NCI-H446 (cell line): ENCODE results near the gene ANKS1B.
"Not testable (repeated sequence)": the region's sequence is repeated elsewhere in the genome, so short reads cannot be mapped to it uniquely, and the experiment has no call there.

Experiments used
- DNase-seq, 2 experiments: peaks; one replicate each; lab custom pipeline; 2025; lab: John Stamatoyannopoulos, UW

The ANKS1B gene

GRCh38 chr12:99596762-99597161, 388.0 kb downstream of the ANKS1B start:
- no peak for DNase-seq

- not testable (repeated sequence) for DNase-seq
Observed at GRCh38 chr12:99577125-99577524, 407.6 kb downstream of the ANKS1B start.

- no peak for DNase-seq
Observed at GRCh38 chr12:99573980-99574379, 410.8 kb downstream of the ANKS1B start.

- DNase-seq, result no peak
Observed at GRCh38 chr12:99567072-99567471, 417.7 kb downstream of the ANKS1B start.

GRCh38 chr12:99558109-99558508, 426.6 kb downstream of the ANKS1B start:
- no peak for DNase-seq

- peak; percentile 22 to 73 for DNase-seq
Observed at GRCh38 chr12:99553461-99553860, 431.3 kb downstream of the ANKS1B start.

- no peak for DNase-seq
Observed at GRCh38 chr12:99552022-99552421, 432.7 kb downstream of the ANKS1B start.

GRCh38 chr12:99549651-99550050, 435.1 kb downstream of the ANKS1B start:
- DNase-seq, result no peak

GRCh38 chr12:99549196-99549595, 435.5 kb downstream of the ANKS1B start:
- DNase-seq, result no peak

GRCh38 chr12:99544457-99544856, 440.3 kb downstream of the ANKS1B start:
- no peak for DNase-seq

GRCh38 chr12:99529966-99530365, 454.8 kb downstream of the ANKS1B start:
- DNase-seq, result no peak

GRCh38 chr12:99528478-99528877, 456.3 kb downstream of the ANKS1B start:
- no peak for DNase-seq

GRCh38 chr12:99523853-99524252, 460.9 kb downstream of the ANKS1B start:
- DNase-seq, result no peak

- DNase-seq, result no peak
Observed at GRCh38 chr12:99522456-99522855, 462.3 kb downstream of the ANKS1B start.

- no peak for DNase-seq
Observed at GRCh38 chr12:99521664-99522063, 463.1 kb downstream of the ANKS1B start.

GRCh38 chr12:99513066-99513465, 471.7 kb downstream of the ANKS1B start:
- DNase-seq, result no peak

- DNase-seq, result no peak
Observed at GRCh38 chr12:99505805-99506204, 478.9 kb downstream of the ANKS1B start.

- no peak for DNase-seq
Observed at GRCh38 chr12:99498756-99499155, 486.0 kb downstream of the ANKS1B start.

- no peak for DNase-seq
Observed at GRCh38 chr12:99495799-99496198, 488.9 kb downstream of the ANKS1B start.

GRCh38 chr12:99493197-99493596, 491.5 kb downstream of the ANKS1B start:
- DNase-seq, result no peak

- no peak for DNase-seq
Observed at GRCh38 chr12:99486277-99486676, 498.5 kb downstream of the ANKS1B start.

- DNase-seq, result no peak
Observed at GRCh38 chr12:99479149-99479548, 505.6 kb downstream of the ANKS1B start.

GRCh38 chr12:99476956-99477355, 507.8 kb downstream of the ANKS1B start:
- no peak for DNase-seq

- DNase-seq, result peak in 1 of 2 experiments; percentile 6
Observed at GRCh38 chr12:99455350-99456035, 529.2 kb downstream of the ANKS1B start.
